AG10803 (cell line): ENCODE data around the gene PCSK4.
A peak's percentile ranks its signal among the peaks of the same experiment; 100 is the strongest.
"Not testable (repeated sequence)": the region's sequence is repeated elsewhere in the genome, so short reads cannot be mapped to it uniquely, and the experiment has no call there.

Experiments
- DNase-seq: peaks from one replicate; pipeline ENCODE4 v3.0.0; 2010; ENCODE audit warnings: low read depth
- H3K4me3 ChIP-seq: 2 replicates; pipeline ENCODE4 v1.5.1; 2011; ENCODE audit warnings: mild to moderate bottlenecking, low read length, control low read depth
- TF ChIP-seq, protein P1 (sequence below): conservative IDR thresholded peaks from 2 replicates; pipeline ENCODE4 v1.5.1; 2011; ENCODE audit warnings: mild to moderate bottlenecking, low read length, control low read depth, inconsistent platforms

The PCSK4 gene

DNA sequence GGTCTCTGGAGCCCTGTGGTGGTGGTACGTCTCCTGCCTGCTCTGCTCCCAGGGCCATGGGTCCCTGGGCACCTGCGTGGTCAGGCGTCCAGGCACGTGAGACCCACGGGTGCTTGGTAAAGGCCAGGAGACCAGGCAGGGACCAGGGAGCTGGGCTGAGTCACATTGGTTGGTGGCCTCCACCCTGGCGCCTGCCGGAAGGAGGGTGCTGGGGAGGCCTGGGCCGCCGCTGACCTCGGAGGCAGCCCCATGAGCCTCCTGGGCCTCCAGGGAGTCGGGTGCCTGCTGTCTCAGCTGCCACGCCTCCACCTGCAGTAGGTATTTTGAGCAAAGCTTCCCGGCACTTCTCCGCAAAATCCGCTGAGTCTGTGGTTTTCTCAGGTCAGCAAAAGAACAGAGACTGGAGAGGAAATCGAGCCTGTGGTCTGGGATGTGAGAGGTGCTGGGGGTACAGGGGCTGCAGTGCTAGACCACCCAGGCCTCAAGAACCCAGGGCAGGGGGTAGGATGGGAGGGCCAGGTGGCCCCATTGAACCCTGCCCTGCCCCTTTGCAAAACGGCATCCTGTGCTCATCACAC lies 30.1 kb upstream of the PCSK4 start:
- no peak overlapping the region for H3K4me3 ChIP-seq
- DNase-seq: no peak
- TF ChIP-seq, protein P1, sequence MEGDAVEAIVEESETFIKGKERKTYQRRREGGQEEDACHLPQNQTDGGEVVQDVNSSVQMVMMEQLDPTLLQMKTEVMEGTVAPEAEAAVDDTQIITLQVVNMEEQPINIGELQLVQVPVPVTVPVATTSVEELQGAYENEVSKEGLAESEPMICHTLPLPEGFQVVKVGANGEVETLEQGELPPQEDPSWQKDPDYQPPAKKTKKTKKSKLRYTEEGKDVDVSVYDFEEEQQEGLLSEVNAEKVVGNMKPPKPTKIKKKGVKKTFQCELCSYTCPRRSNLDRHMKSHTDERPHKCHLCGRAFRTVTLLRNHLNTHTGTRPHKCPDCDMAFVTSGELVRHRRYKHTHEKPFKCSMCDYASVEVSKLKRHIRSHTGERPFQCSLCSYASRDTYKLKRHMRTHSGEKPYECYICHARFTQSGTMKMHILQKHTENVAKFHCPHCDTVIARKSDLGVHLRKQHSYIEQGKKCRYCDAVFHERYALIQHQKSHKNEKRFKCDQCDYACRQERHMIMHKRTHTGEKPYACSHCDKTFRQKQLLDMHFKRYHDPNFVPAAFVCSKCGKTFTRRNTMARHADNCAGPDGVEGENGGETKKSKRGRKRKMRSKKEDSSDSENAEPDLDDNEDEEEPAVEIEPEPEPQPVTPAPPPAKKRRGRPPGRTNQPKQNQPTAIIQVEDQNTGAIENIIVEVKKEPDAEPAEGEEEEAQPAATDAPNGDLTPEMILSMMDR: no peak

- not testable (repeated sequence) for H3K4me3 ChIP-seq, DNase-seq
Observed at GRCh38 chr19:1519802-1520201, 29.7 kb upstream of the PCSK4 start.

DNA sequence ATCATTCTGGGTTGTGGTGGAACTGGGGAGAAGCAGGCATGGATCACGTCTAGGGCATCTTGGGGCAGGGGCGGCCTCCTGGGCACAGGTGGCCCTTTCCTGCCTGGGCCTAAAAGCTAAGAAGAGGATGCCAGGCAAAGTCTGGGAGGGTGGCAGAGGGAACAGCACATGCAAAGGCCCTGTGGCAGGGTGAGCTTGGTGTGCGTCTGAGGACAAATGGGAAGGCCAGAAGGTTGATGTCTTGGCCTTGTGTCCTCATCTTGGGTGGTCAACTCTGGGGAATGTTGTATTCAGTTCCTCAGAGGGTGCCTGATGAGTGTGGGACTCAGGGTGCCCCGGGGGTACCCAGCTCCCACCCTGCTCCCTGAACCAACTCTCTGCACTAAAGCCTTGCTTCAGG lies 28.3 kb upstream of the PCSK4 start:
- no peak overlapping the region for H3K4me3 ChIP-seq
- TF ChIP-seq, protein P1: no peak
- no peak for DNase-seq

DNA sequence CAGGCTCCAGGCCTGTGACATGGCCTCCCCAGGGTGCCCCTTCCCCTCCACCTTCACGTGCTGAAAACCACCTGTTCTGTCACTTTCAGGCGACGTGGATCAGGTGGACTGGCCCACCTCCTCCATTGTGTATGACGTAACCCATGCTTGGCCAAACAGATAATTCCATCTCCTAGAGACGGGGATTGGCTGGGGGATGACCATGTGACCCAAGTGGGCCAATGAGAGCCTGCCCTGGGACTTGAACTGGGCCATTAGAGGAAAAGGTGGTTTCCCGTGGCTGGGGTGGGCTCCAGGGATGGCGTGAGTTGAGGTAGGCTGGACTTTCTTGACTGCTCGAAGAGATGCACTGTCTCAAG lies 26.2 kb upstream of the PCSK4 start:
- no peak overlapping the region for H3K4me3 ChIP-seq
- TF ChIP-seq, protein P1: no peak
- no peak for DNase-seq

GRCh38 chr19:1514986-1515721 lies 25.0 kb upstream of the PCSK4 start:
- no peak for DNase-seq
- TF ChIP-seq, protein P1: no peak

DNA sequence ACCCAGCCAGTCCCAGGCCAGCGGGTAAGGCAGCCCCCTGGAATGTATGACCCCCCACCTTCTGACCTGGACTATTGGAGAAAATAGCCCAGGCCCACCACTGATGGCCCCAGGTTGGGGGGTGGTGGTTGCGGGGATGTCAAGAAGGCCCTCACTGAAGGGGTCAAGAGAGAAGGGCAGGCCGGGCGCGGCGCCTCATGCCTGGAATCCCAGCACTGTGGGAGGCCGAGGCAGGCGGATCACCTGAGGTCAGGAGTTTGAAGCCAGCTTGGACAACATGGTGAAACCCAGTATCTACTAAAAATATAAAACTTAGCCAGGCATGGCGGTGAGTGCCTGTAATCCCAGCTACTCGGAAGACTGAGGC lies 24.1 kb upstream of the PCSK4 start:
- TF ChIP-seq, protein P1: no peak
- H3K4me3 ChIP-seq: no peak overlapping the region
- DNase-seq: no peak

More at GRCh38 chr19:1514986-1515721, 25.0 kb upstream of the PCSK4 start:
- no peak overlapping the region for H3K4me3 ChIP-seq

DNA sequence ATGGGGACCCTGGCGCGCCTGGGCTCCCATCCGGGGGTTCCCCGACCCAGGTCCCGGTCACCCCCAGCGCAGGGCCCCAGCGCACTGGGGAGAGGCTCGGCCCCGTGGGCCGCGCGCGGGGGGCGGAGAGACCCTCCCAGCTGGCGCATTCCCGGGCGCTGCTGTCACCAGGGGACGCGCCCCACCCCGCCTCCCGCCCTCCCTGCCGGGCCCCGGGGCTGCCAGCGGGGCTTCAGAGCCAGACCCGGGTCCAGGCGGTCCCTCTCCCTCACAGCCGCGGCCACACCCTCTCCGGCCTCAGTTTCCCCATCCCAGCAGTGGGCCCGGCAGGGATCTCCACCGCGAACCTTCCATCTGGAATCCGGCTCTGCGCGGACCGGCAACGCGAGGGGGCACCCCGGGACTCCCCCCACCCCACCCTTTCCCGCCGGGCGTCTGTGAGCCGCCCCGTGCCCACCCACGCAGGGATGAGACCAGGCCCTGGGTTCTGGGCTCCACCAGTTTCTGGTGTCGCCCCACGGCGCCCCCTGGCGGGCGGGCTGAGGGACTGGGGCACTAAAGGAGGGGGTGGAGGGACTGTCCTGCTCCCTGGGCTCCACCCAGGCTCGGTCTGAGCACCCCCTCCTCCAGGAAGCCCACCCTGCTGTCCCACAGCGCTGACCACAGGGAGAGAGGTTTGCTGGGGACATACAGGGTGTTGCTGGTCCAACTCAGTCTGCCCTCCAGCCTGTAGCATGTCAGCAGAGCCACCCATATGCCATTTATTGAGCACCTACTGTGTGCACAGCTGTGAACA lies 23.5 kb upstream of the PCSK4 start:
- peak overlapping the region; percentile 89 for H3K4me3 ChIP-seq
- DNase-seq: peak; percentile 66
- TF ChIP-seq, protein P1: peak; percentile 65
